DND-41 (cell line): Measurements from ENCODE around the gene RIMKLB.

Experiments
- CTCF ChIP-seq: IDR thresholded peaks from 2 replicates; pipeline ENCODE4 v1.5.1; 2012; ENCODE audit warnings: borderline replicate concordance, low read length, moderate library complexity, mild to moderate bottlenecking; ENCODE audit not compliant: poor library complexity, severe bottlenecking; ENCODE audit errors: extremely low read depth
- EZH2 ChIP-seq: IDR thresholded peaks from 3 replicates; pipeline ENCODE4 v1.6.1; 2012; ENCODE audit warnings: borderline replicate concordance, low read depth, mild to moderate bottlenecking, moderate library complexity, low read length, inconsistent platforms; ENCODE audit not compliant: severe bottlenecking

- TF ChIP-seq CTCF (no peak), EZH2 (no peak)
These were observed 16.5 kb upstream of the RIMKLB start for GRCh38 chr12:8681129-8681884.
